Measurements from ENCODE around the gene CCR9.
A peak's percentile ranks its signal among the peaks of the same experiment; 100 is the strongest.
"Not testable (repeated sequence)": the region's sequence is repeated elsewhere in the genome, so short reads cannot be mapped to it uniquely, and the experiment has no call there.

CCR9 gene

DNA sequence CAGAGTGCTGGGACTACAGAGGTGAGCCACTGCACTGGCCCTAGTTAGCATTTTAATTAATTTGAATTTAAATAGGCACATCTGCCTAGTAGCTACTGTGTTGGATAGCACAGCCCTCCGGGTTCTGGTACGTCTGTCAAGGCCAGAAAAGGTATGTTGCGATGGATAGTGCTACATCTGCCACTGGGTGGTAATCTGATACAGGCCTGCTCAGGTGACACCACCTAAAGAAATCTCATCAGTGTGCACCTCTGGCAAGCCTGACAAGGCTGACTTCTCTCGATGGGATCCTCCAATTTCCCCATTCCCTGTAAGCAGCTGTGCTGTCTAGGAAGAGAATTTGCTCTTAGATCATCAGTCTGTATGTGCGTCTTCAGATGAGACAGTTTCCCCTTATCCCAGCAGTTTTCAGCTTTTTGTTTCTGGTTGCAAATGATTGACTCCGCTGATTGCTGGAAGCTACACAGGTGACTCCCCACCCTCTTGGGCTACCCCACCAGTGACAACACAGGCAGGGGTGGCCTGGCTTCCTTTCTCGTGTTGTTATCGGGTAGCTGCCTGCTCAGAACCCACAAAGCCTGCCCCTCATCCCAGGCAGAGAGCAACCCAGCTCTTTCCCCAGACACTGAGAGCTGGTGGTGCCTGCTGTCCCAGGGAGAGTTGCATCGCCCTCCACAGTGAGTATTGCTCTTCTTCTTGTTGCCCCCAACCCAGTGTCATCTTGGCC is at the start of gene CCR9:
TSS of gene CCR9 (plus strand) at position 565 of the 727 bp plus-strand sequence. CDS start 8,391 bp downstream, outside the sequence.
- DNase-seq = no peak

- no peak for DNase-seq
Observed at GRCh38 chr3:45838466-45838865, 47.9 kb upstream of the CCR9 start.

GRCh38 chr3:45841420-45841756 is 45.0 kb upstream of the CCR9 start:
- no peak for DNase-seq

DNA sequence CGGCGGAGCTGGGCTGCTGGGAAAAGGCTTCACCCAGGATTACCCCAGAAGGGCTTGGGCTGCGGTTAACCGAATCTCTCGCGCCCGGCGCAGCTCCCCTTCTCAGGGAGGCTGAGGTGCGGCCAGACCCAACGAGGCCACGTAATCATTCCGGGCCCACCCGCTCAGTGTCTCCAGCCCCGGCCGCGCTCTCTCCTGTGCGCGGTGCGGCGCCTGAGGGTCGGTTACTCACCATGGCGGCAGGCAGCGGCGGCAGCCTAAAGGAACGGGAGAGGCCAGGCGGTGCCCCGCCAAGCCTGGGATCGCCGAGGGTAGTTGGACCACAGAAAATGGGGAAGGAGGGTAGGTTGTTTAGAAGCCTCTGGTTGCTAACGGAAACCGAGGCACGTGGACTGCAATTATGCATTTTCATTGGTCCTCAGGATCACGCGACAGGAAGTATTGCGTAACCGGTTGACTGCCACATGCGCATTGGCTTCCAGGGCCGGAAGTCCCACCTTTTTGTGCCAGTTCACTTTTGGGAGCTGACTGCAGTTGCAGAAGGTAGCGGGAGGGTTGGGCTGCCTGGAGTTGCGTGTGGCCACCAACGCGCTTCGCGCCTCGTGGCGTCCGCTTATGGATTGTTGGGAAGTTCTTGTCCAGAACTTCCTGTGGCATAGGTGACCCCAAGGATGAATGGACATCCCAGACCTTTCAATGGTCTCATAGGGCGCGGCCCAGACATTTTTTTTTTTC is 44.4 kb upstream of the CCR9 start, which contains the start of gene LZTFL1:
TSS of gene LZTFL1 (minus strand) at position 363 of the 735 bp plus-strand sequence. CDS start at position 235, 128 bp downstream.
- peak; percentile 87 for DNase-seq

DNA sequence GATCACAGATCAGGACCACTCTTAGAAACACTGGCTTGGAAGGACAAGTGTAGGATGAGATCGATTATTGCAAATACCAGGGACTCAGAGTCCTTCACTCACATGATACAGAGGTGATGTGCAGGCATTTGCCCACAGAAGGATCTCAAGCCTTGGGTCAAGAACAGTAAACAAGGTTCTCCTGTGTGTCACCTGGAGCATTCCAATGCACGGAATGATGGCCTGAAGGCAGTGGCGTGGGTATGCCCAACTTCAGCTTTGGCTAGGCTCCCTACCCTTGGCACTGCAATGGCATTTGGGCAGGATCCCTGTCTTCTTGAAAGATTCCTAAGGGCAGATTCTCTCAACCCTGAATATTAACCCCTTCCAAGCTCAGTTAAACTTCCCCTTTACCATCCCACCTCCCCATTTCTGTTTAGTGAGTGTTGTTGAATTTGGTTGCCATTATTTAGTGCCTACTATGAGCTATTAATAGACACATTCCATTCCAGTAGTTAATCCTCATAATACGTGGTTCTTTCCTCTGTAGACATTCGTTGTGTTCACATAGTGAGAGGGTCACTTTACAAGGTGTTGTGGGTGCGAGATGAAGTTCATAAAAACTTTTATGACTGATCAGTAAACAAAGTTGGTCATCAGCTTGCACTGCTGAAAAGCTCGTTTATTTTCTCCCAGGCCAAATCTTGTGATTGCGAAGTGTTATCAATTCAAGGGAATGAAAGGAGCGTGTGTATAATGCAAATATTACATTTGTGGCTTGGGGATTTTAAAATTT is 43.3 kb upstream of the CCR9 start:
- DNase-seq = no peak

DNA sequence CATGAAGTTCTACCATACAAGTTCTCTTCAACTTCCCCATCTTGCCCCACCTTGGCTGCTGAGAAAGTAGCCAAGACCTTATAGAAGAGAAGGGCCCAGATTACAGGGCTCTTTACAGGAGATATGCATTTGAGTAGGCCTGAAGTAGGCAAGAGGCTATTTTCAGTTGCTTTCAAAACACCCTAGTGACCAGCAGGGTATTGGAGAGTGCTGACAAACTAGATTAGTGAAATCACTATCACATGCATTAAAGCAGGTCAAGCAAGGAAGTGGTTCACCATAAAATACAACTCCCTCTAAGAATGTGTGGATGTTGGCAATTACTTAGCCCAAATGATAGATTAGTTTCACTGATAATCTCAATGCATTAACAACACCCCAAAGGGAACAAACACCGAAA is 41.7 kb upstream of the CCR9 start:
- no peak for DNase-seq

DNA sequence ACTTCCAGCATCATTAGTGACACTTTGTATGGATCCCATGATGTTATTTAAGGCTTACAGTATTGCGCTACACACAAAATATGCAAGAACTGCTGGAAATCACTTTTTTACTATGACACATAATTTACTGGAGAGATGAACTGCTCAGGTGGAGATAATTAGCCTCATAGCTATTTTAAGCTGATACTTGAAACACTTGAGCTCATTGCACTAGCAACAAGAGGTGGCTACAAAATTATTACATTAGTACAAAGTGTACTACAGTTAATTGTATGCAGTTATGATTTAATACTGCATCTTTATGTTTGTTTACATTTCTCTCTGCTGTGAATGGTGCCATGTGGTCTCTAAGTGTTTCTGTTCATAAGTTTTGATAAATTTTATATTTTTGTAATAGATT is 38.0 kb upstream of the CCR9 start:
- peak; percentile 48 for DNase-seq

GRCh38 chr3:45852828-45853227 is 33.5 kb upstream of the CCR9 start:
- DNase-seq = no peak

DNA sequence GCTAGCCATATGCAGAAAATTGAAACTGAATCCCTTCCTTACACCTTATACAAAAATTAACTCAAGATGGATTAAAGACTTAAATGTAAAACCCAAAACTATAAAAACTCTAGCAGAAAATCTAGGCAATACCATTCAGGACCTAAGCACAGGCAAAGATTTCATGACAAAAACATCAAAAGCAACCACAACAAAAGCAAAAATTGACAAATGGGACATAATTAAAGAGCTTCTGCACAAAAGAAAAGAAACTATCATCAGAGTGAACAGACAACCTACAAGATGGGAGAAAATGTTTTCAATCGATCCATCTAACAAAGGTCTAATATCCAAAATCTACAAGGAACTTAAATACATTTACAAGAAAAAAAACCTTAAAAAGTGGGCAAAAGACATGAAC is 30.0 kb upstream of the CCR9 start:
- not testable (repeated sequence) for DNase-seq

GRCh38 chr3:45857024-45857423 is 29.3 kb upstream of the CCR9 start:
- DNase-seq = not testable (repeated sequence)

DNA sequence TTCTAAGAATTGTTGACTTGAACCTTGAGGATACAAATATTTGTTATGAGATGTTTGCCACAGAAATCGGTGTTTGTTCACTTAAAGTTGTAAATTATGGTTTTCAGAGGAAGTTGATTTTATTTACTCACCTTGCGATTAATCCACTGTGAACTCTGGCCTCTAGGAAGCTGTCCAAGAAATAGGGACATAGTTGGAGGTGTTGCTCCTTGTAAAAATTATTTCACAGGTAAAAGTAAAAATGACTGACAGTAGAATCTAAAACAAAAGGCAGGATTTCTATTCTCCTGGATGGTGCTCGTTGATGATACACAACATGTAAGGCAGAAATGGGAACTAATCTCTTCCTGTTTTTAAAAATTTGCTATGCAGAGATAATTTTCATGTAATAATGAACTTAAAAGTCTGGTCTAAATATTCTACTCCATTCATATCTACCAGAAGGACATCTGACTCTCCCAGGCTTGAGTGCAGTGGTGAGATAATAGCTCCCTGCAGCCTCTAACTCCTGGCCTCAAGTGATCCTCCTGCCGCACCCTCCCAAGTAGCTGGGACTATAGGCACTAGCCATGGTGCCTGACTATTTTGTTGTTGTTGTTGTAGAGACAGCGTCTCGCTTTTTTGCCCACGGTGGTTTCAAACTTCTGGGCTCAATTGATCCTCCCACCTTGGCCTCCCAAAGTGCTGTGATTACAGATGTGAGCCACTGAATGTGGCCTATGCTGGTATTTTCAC is 27.4 kb upstream of the CCR9 start:
- DNase-seq = no peak

GRCh38 chr3:45860481-45860880 is 25.9 kb upstream of the CCR9 start:
- DNase-seq = no peak

GRCh38 chr3:45861043-45861719 is 25.2 kb upstream of the CCR9 start:
- no peak for DNase-seq

- DNase-seq = no peak
Observed at GRCh38 chr3:45864760-45865519, 21.4 kb upstream of the CCR9 start.

- DNase-seq = no peak
Observed at GRCh38 chr3:45865563-45865962, 20.8 kb upstream of the CCR9 start.

DNA sequence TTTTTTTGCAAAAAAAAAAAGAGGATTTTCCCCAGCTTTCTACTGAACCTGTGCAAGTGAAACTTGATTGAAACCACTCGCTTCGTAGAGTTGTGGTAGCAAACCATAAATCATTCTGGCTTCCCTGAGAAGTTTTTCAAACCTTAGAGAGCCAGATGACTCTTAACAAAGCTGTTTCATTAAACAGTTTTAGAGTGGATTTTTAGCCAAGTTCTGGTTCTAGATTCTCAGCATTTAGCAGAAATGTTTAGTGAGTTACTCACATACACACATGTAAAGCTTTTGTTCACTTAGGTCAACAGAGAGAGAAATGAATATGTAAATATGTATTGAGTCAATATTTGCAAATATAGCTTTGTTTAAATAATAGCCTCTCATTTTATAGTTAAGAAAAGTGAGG is 18.1 kb upstream of the CCR9 start:
- no peak for DNase-seq

- no peak for DNase-seq
Observed at GRCh38 chr3:45868650-45869049, 17.7 kb upstream of the CCR9 start.

GRCh38 chr3:45869638-45870037 is 16.7 kb upstream of the CCR9 start:
- DNase-seq = no peak

DNA sequence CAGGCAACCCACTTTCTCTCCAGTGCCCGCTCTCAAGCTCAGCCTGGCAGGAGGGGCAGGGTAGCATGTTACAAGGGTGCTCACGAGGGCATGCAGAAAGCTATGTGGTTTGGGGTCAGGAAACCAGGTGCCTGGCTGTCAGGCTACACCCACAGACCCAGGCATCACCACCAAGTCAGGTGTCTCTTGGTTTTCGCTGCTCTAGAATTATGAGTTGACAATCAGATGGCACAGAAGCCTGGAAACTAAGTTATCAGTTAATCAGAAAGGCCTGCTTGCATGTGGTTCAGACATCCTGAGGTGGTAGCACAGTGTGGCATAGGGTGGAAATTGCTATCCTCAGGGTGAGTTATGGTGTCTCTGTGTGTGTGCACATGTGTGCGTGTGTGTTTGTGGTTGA is 16.2 kb upstream of the CCR9 start:
- no peak for DNase-seq

DNA sequence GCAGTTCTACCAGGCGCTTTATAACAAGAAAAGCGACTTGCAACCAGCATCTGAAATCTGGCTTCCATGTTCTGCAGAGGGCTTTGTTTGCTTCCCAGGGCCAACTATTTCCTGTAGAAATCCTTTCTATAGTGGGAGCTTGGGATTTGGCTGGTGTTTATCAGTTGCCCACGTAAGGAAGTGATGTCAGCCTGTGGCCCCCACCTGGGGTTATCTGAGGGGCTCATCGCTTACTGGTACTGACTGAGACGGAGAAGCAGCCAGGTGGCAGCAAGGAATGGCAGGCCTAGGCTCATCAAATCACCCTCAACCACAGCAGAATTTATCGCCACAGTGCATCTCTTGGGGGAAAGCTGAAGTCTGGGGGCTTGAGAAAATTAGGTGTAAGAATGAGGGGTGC is 14.6 kb upstream of the CCR9 start:
- no peak for DNase-seq

DNA sequence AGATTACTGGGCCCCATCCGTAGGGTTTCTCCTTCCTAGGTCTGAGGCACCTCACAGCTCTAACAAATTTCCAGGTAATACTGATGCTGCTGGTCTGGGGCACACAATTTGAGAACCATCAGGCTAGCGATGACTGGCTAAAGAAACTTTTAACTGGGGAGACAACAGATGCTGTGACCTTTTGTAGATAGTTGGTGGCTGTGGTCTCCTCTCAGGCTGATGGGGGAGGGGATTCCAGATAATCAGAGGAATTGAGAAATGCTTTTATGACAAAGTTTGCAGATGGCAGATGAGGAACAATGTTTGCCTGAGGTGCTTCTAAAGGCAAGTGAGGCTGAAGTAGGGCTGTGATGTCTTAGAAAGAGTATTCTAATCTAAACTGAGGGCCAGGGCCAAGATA is 13.8 kb upstream of the CCR9 start:
- DNase-seq = no peak

GRCh38 chr3:45873036-45873435 is 13.3 kb upstream of the CCR9 start:
- no peak for DNase-seq
